Adrenal gland (tissue), 5 donors: ENCODE measurements around the gene TBXAS1.

Experiments
- POLR2A ChIP-seq, 2 donors: fragments of 450-650 bp; IDR thresholded peaks; one replicate each; pipeline ENCODE4 v1.6.1; 2017; ENCODE audit warnings: antibody characterized with exemption in 2 of 2, mild to moderate bottlenecking in 2 of 2, moderate library complexity in 1 of 2
- TF ChIP-seq, protein P1 (sequence below), 6 experiments: fragments of 450-650 bp in 4 of 6; fragments of 200-600 bp in 2 of 6; sonication (generic) in 1 of 6; IDR thresholded peaks; 1 replicate in 5 of 6; 2 replicates in 1 of 6; pipeline versions ENCODE4 v1.5.1 to v1.8.0; 2016 to 2021; ENCODE audit warnings: antibody characterized with exemption in 6 of 6, mild to moderate bottlenecking in 2 of 6, moderate library complexity in 1 of 6
- donor health status: DM: no; HTN: no; CAD: no.

DNA sequence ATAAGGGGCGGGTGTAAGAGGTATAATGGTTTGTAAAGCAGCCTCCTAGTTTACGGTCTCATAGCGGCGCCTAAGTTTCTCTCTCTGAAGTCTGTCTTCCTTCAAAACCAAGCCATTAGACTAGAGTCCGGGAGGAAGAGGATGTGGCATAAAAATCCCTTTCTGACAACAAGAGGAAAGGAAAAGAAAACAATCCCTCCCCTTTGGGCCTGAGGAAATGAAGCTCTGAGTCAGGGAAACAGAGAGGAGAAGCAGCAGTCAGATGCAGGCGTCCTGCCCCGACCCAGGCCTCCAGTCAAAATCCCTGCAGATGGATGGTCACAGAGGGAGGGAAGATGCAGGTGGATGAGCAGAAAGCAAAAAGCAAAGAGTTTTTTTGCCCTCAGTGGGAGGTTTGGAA is 210.0 kb downstream of the TBXAS1 start:
- TF ChIP-seq, protein P1, sequence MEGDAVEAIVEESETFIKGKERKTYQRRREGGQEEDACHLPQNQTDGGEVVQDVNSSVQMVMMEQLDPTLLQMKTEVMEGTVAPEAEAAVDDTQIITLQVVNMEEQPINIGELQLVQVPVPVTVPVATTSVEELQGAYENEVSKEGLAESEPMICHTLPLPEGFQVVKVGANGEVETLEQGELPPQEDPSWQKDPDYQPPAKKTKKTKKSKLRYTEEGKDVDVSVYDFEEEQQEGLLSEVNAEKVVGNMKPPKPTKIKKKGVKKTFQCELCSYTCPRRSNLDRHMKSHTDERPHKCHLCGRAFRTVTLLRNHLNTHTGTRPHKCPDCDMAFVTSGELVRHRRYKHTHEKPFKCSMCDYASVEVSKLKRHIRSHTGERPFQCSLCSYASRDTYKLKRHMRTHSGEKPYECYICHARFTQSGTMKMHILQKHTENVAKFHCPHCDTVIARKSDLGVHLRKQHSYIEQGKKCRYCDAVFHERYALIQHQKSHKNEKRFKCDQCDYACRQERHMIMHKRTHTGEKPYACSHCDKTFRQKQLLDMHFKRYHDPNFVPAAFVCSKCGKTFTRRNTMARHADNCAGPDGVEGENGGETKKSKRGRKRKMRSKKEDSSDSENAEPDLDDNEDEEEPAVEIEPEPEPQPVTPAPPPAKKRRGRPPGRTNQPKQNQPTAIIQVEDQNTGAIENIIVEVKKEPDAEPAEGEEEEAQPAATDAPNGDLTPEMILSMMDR (IDR thresholded peaks at IDR 0.05): no peak
- no peak for TF ChIP-seq POLR2A (IDR thresholded peaks at IDR 0.05)
